T-cell (primary cell): ENCODE measurements around the gene HDAC9. TPM values are rescaled to one million over a fixed set of nuclear protein-coding genes. Genes with fewer than 3 reads are reported as not detected.

ENCODE experiments used
- ATAC-seq, 4 experiments: fragments of 200-7000 bp in 3 of 4; fragments of 150-1000 bp in 1 of 4; cut with Tn5 transposase; replicated peaks in 1 of 4; 1 replicate in 3 of 4; 2 replicates in 1 of 4; pipeline ENCODE4 v1.10.0; 2021; ENCODE audit warnings: moderate library complexity in 3 of 4, mild to moderate bottlenecking in 2 of 4, moderate number of reproducible peaks in 1 of 4
- CTCF ChIA-PET, 2 donors: fragments of 300-600 bp; sonication (Branson Sonifier 250); formaldehyde crosslinking; loops; one replicate each; lab custom pipeline; 2022; ENCODE audit warnings: antibody characterized with exemption in 2 of 2; lab: Charles Lee
- POLR2A ChIA-PET, 2 donors: fragments of 300-600 bp; sonication (Branson Sonifier 250); formaldehyde crosslinking; loops; one replicate each; lab custom pipeline; 2022; ENCODE audit warnings: antibody characterized with exemption in 2 of 2; lab: Charles Lee
- DNase-seq, 35 experiments: peaks; one replicate each; pipeline versions ENCODE4 v3.0.0 to v3.0.0-alpha.2; 2013 to 2023
- H3K27ac ChIP-seq: one replicate; pipeline ENCODE4 v1.5.1; 2013; ENCODE audit warnings: low read length
- H3K27me3 ChIP-seq, 2 experiments: replicated peaks in 1 of 2; 1 replicate in 1 of 2; 2 replicates in 1 of 2; pipeline versions ENCODE4 v1.6.1 to v1.7.0; 2013; ENCODE audit warnings: low read length in 1 of 2, mixed read lengths in 1 of 2; ENCODE audit not compliant: control insufficient read depth in 2 of 2, insufficient read depth in 2 of 2; ENCODE audit errors: extremely low read depth in 1 of 2
- H3K36me3 ChIP-seq, 2 donors: 1 replicate in 1 of 2; 2 replicates in 1 of 2; pipeline versions ENCODE4 v1.6.1 to v1.7.0; 2013; ENCODE audit warnings: low read length in 1 of 2; ENCODE audit not compliant: control insufficient read depth in 2 of 2, insufficient read depth in 1 of 2; ENCODE audit errors: extremely low read depth in 1 of 2
- H3K4me1 ChIP-seq, 2 experiments: 1 replicate in 1 of 2; 2 replicates in 1 of 2; pipeline versions ENCODE4 v1.6.1 to v1.7.0; 2013; ENCODE audit warnings: low read length in 2 of 2, mixed read lengths in 1 of 2; ENCODE audit not compliant: insufficient read depth in 2 of 2, control insufficient read depth in 1 of 2; ENCODE audit errors: extremely low read depth in 1 of 2
- H3K4me3 ChIP-seq, 2 donors: 1 replicate in 1 of 2; 2 replicates in 1 of 2; pipeline versions ENCODE4 v1.5.1 to v1.7.0; 2013; ENCODE audit warnings: mild to moderate bottlenecking in 2 of 2, low read length in 1 of 2, moderate library complexity in 1 of 2; ENCODE audit not compliant: control insufficient read depth in 1 of 2; ENCODE audit errors: extremely low read depth in 1 of 2
- H3K9me3 ChIP-seq: 2 replicates; pipeline ENCODE4 v1.7.0; 2013
- H3K27ac Mint-ChIP-seq, 2 donors: one replicate each; pipeline ENCODE4 v1.8.0; 2020 to 2021; ENCODE audit warnings: mild to moderate bottlenecking in 2 of 2, mixed read lengths in 2 of 2
- H3K27me3 Mint-ChIP-seq, 2 donors: one replicate each; pipeline ENCODE4 v1.8.0; 2021 to 2022; ENCODE audit warnings: mixed read lengths in 2 of 2
- H3K36me3 Mint-ChIP-seq: one replicate; pipeline ENCODE4 v1.8.0; 2021; ENCODE audit warnings: mixed read lengths
- H3K4me1 Mint-ChIP-seq, 3 donors: one replicate each; pipeline ENCODE4 v1.8.0; 2020 to 2022; ENCODE audit warnings: mixed read lengths in 3 of 3, mild to moderate bottlenecking in 1 of 3
- H3K4me3 Mint-ChIP-seq, 3 donors: one replicate each; pipeline ENCODE4 v1.8.0; 2020 to 2022; ENCODE audit warnings: mild to moderate bottlenecking in 3 of 3, mixed read lengths in 3 of 3, moderate library complexity in 3 of 3
- H3K9me3 Mint-ChIP-seq, 3 donors: one replicate each; pipeline ENCODE4 v1.8.0; 2020 to 2022; ENCODE audit warnings: mixed read lengths in 3 of 3
- WGBS: methylation state at CpG from one replicate; pipeline ENCODE4 v1.1.5; 2013; ENCODE audit warnings: missing lambda C conversion rate; ENCODE audit not compliant: insufficient coverage; 5-methylcytosine and 5-hydroxymethylcytosine counted together
- total RNA-seq, 35 experiments: library from RNA in 6 of 35; stranded (reverse) in 6 of 35; fragments of 120-200 nt in 1 of 35; gene quantifications; one replicate each; pipeline versions ENCODE4 v1.2.1 to v1.2.4 and lab custom pipeline; 2013 to 2026

HDAC9 gene
- total RNA-seq, 5 donors from 2014 or later (not counting 1 experiment from before 2014, with no cell fraction given), result 2.8 to 6.7 (median 4.7) TPM

DNA sequence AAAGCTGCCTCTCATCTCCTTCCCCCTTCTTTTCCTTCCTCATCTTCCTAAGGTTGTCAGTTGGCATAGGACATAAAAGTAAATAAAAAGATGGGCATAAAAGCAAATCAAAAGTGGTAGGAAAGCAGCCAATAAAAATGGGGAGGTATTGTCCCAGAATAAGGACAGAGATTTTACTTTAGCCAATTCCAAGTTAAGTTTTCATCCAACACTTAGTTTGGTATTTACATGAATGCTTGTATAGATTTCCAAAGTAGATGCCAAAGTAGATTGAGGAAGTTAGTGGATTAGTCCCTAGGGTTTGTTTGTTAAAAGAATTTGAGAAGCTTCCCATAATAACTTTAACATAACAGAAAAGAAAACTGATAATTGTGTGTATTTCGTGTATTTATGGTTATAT is 33.7 kb downstream of the HDAC9 start:
- ChIA-PET CTCF (no interaction called here), POLR2A (no interaction called here)
- H3K4me1 Mint-ChIP-seq, result no peaks in the 10 kb centered on the region
- Histone ChIP-seq H3K27ac (no peak overlapping the region), H3K4me1 (no peaks in the 10 kb centered on the region), H3K27me3 (no peaks in the 10 kb centered on the region), H3K36me3 (no peaks in the 10 kb centered on the region), H3K4me3 (no peak overlapping the region), H3K9me3 (no peaks in the 10 kb centered on the region)
- WGBS, result no CpG with 5 or more reads among the region's 1 CpG
- no peak overlapping the region for H3K4me3 Mint-ChIP-seq
- ATAC-seq (no peak), DNase-seq (no peak)
- H3K27ac Mint-ChIP-seq, result no peak overlapping the region
- no peaks in the 10 kb centered on the region for H3K27me3 Mint-ChIP-seq
- no peaks in the 10 kb centered on the region for H3K36me3 Mint-ChIP-seq
- H3K9me3 Mint-ChIP-seq, result peaks cover 0 to 4% (median 2%) of the 10 kb centered on the region in 3 donors

DNA sequence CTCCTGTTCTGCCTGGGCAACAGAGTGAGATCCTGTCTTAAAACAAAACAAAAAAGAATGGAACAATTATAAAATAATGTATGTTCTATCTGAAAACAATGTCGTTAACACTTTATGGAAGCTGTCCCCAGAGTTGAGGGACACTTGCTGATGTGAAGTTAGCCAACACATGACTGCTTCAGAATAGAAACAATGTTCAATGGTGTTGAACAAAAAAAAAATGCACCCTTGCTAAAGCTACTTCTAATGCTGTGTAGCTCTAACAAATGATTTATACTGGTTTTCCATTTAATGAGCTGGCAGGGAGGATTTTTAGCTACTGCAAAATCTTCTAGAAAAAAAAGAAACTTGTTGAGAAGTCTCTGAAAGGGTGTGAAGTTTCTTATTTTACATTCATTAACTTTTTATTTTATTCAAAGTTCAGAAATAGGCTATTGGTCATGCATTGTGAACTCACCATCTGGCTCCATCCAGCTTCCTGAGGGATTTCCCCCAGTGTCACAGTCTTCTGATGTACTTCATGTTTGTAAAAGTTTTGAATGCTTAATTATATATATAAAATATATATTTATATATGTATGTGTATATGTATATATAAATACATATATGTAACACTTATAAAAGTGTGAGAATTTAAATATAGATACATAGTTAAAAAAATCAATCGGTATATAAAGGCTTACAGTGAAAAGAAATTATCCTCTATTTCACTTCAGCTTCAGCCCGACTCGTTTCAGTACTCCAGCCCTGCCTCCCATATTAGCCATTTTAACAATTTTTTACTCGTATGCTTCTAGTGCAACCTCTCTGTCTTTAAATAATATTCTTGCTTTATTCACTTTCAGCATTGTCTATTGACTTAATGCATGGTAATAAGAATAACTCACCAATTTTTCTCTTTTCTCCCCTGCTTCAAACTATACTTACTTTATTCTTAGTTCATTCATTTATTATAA is 35.0 kb downstream of the HDAC9 start:
- H3K27me3 Mint-ChIP-seq, result no peaks in the 10 kb centered on the region
- H3K27me3 ChIP-seq, result no peaks in the 10 kb centered on the region
- H3K4me1 Mint-ChIP-seq, result no peaks in the 10 kb centered on the region
- H3K27ac ChIP-seq, result no peak overlapping the region
- no peaks in the 10 kb centered on the region for H3K36me3 Mint-ChIP-seq
- no peaks in the 10 kb centered on the region for H3K36me3 ChIP-seq
- H3K4me1 ChIP-seq, result no peaks in the 10 kb centered on the region
- ATAC-seq, result no peak
- H3K9me3 Mint-ChIP-seq, result peaks cover 0 to 4% (median 2%) of the 10 kb centered on the region in 3 donors
- no peak overlapping the region for H3K4me3 ChIP-seq
- DNase-seq, result no peak
- ChIA-PET POLR2A (interaction anchor here in 1 of 2 donors (0.6 kb wide), 1 partner anchor 54 kb away, joined by 5 read pairs; no protein-coding TSS in a partner anchor), CTCF (no interaction called here)
- H3K9me3 ChIP-seq, result no peaks in the 10 kb centered on the region
- no peak overlapping the region for H3K27ac Mint-ChIP-seq
- 77% methylated on average over 3 of the region's 5 CpGs for WGBS
- H3K4me3 Mint-ChIP-seq, result no peak overlapping the region

DNA sequence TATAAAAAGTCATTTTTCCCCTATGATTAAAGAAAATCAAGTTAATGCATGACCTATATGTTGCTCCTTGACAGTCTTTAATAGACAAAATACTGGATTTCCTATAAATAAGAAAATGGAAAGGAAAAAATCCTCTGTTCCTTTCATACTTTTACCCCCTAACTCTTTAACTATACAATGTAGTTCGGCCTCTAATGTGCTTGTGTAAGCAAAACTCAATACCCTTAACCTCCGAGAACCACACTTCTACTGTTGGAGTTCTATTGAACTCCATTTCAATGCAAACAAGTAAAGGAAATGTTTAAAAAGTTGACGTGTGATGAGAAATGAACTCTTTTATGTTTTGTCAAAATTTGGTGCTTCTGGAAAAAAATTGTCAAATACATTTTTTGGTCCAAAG is 36.0 kb downstream of the HDAC9 start:
- H3K27me3 ChIP-seq, result no peaks in the 10 kb centered on the region
- H3K36me3 Mint-ChIP-seq, result no peaks in the 10 kb centered on the region
- POLR2A ChIA-PET, result no interaction called here

DNA sequence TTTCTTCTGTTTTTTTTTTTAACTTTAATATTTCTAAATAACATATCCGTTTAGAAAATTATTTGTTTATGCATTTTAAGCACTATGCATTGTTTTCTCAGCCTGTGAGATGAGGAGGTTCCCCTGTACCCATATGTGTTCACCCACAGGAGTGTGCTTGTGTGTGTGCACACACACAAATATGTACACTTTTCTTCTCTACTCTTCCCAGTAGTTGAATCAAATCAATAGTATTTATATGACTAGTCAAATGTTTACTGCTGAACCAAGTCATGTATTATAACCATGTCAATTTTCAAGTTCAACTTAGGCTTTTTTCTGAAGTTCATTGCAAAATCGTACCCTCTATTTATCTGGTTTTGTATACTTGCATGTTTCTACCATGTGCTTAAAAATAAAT is 37.3 kb downstream of the HDAC9 start:
- no peak for ATAC-seq
- H3K4me1 ChIP-seq, result no peaks in the 10 kb centered on the region
- Mint-ChIP-seq H3K27me3 (no peaks in the 10 kb centered on the region), H3K9me3 (peaks cover 0 to 4% (median 2%) of the 10 kb centered on the region in 3 donors), H3K36me3 (no peaks in the 10 kb centered on the region), H3K27ac (no peak overlapping the region), H3K4me3 (no peak overlapping the region), H3K4me1 (no peaks in the 10 kb centered on the region)
- ChIA-PET CTCF (no interaction called here), POLR2A (no interaction called here)
- H3K27me3 ChIP-seq, result no peaks in the 10 kb centered on the region
- H3K4me3 ChIP-seq, result no peak overlapping the region
- DNase-seq, result no peak
- no peaks in the 10 kb centered on the region for H3K36me3 ChIP-seq
- no CpG with 5 or more reads among the region's 2 CpGs for WGBS
- no peaks in the 10 kb centered on the region for H3K9me3 ChIP-seq
- no peak overlapping the region for H3K27ac ChIP-seq

More for the DNA sequence above, 36.0 kb downstream of the HDAC9 start:
- Histone ChIP-seq H3K36me3 (no peaks in the 10 kb centered on the region), H3K27ac (no peak overlapping the region), H3K4me1 (no peaks in the 10 kb centered on the region), H3K4me3 (no peak overlapping the region), H3K9me3 (no peaks in the 10 kb centered on the region)
- H3K27ac Mint-ChIP-seq, result no peak overlapping the region
- ATAC-seq (no peak), DNase-seq (no peak)
- no peaks in the 10 kb centered on the region for H3K4me1 Mint-ChIP-seq
- WGBS, result no CpG with 5 or more reads among the region's 3 CpGs
- CTCF ChIA-PET, result no interaction called here
- H3K9me3 Mint-ChIP-seq, result peaks cover 0 to 4% (median 2%) of the 10 kb centered on the region in 3 donors
- H3K4me3 Mint-ChIP-seq, result no peak overlapping the region
- H3K27me3 Mint-ChIP-seq, result no peaks in the 10 kb centered on the region

DNA sequence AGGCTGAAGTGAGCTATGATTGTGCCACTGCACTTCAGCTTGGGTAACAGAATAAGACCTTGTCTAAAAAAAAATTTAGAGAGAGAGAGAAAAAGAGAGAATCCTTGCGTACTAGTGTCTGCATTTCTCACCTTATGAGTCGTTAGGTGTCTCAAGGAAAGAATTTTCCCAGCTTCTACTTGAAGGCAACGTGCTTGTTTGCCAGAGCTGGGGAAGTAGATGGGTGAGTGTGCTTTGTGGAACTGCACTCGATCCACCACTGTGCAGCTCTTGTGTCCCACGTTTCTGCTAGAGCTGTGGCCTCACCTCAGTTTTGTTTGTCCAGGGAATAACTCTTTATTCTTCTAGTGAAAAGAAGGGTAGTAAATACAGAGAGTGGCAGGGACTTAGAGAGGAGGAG is 38.9 kb downstream of the HDAC9 start:
- no peak overlapping the region for H3K4me3 Mint-ChIP-seq
- CTCF ChIA-PET, result no interaction called here
- H3K27ac ChIP-seq, result no peak overlapping the region
- POLR2A ChIA-PET, result no interaction called here
- no peaks in the 10 kb centered on the region for H3K4me1 Mint-ChIP-seq
- H3K27me3 Mint-ChIP-seq, result no peaks in the 10 kb centered on the region
- no peaks in the 10 kb centered on the region for H3K36me3 ChIP-seq
- H3K27me3 ChIP-seq, result no peaks in the 10 kb centered on the region
- peaks cover 0 to 5% (median 4%) of the 10 kb centered on the region in 3 donors for H3K9me3 Mint-ChIP-seq
- H3K9me3 ChIP-seq, result no peaks in the 10 kb centered on the region
- no peaks in the 10 kb centered on the region for H3K36me3 Mint-ChIP-seq
- no peak for DNase-seq
- no peak overlapping the region for H3K27ac Mint-ChIP-seq
- no peaks in the 10 kb centered on the region for H3K4me1 ChIP-seq
- no peak for ATAC-seq
- 56% methylated on average over 2 of the region's 5 CpGs for WGBS
- no peak overlapping the region for H3K4me3 ChIP-seq

DNA sequence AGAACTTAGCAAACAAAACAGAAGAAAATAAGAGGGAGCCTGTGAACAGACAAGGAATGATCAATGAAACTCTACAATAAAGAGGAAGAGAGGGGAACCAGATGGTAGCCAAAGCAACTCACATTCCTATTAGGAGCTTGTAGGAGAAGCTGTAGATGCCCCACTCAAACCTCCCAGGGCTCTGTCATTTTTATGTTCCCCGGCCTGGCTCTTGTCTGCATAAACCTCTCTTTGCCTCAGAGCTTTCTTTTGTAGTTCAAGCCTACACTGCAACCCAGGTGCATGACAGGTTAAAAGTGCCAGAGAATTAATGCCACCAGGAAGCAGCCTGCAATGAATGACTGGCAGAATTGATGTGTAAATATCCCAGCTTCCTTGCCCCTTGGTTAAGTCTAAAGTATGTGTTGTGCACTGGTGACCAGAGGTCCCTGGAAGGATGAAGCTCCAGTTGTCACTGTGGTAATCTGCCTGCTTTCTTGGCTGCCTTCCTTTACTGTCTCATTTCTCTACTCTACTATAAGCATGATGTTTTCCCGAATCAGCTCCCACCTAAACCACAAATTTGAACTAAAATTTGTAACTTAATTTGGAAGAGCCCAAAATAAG is 40.4 kb downstream of the HDAC9 start:
- CTCF ChIA-PET, result no interaction called here
- Mint-ChIP-seq H3K4me3 (no peak overlapping the region), H3K27ac (no peak overlapping the region), H3K36me3 (no peaks in the 10 kb centered on the region), H3K27me3 (no peaks in the 10 kb centered on the region), H3K9me3 (peaks cover 0 to 5% (median 4%) of the 10 kb centered on the region in 3 donors), H3K4me1 (no peaks in the 10 kb centered on the region)
- H3K4me3 ChIP-seq, result no peak overlapping the region
- no peak for ATAC-seq
- no peak overlapping the region for H3K27ac ChIP-seq
- DNase-seq, result no peak
- POLR2A ChIA-PET, result interaction anchor here in 1 of 2 donors (0.6 kb wide), 1 partner anchor 28 kb away, joined by 3 read pairs; no protein-coding TSS in a partner anchor
- no peaks in the 10 kb centered on the region for H3K9me3 ChIP-seq
- no peaks in the 10 kb centered on the region for H3K27me3 ChIP-seq
- WGBS, result no CpG with 5 or more reads among the region's 2 CpGs
- no peaks in the 10 kb centered on the region for H3K4me1 ChIP-seq
- H3K36me3 ChIP-seq, result no peaks in the 10 kb centered on the region
